Cardiac muscle cell (in vitro differentiated cells and primary cell): Measurements from ENCODE around the gene SPZ1. TPM values are rescaled to one million over a fixed set of nuclear protein-coding genes. Genes with fewer than 3 reads are reported as not detected.
"Not testable (repeated sequence)": the region's sequence is repeated elsewhere in the genome, so short reads cannot be mapped to it uniquely, and the experiment has no call there.

ENCODE experiments used
- DNase-seq, 2 donors: peaks; one replicate each; pipeline versions ENCODE4 v3.0.0 to v3.0.0-alpha.2; 2010 to 2017; ENCODE audit warnings: low read depth in 1 of 2, low spot score in 1 of 2
- H3K27ac ChIP-seq: fragments of 200-600 bp; sonication (generic); 2 replicates; pipeline ENCODE4 v1.5.1; 2016
- H3K27me3 ChIP-seq: fragments of 200-600 bp; sonication (generic); 2 replicates; pipeline ENCODE4 v1.6.0; 2016; ENCODE audit warnings: control low read depth
- H3K36me3 ChIP-seq: fragments of 200-600 bp; sonication (generic); 2 replicates; pipeline ENCODE4 v1.5.1; 2016; ENCODE audit warnings: control low read depth
- H3K4me1 ChIP-seq: fragments of 200-600 bp; sonication (generic); 2 replicates; pipeline ENCODE4 v1.8.1; 2017; ENCODE audit warnings: low read depth, mild to moderate bottlenecking, mixed run types
- H3K4me3 ChIP-seq: fragments of 200-600 bp; sonication (generic); 2 replicates; pipeline ENCODE4 v1.5.1; 2016; ENCODE audit warnings: mild to moderate bottlenecking
- H3K9me3 ChIP-seq: fragments of 200-600 bp; sonication (generic); 2 replicates; pipeline ENCODE4 v1.5.1; 2017; ENCODE audit warnings: low read depth, mild to moderate bottlenecking, control low read depth
- polyA plus RNA-seq: library from polyadenylated mRNA; unstranded; fragments of >200 nt; fragmentation: Nextera tagmentation; extraction: Ambion mirVana; gene quantifications from 2 replicates; pipeline ENCODE4 v1.2.1, GENCODE V29; 2016
- total RNA-seq: library from RNA; depleted of rRNA; stranded (reverse); fragments of >200 nt; gene quantifications from 2 replicates; pipeline ENCODE4 v1.2.3, GENCODE V29; 2016
- TF ChIP-seq, protein P1 (sequence below): IDR thresholded peaks from 2 replicates; pipeline ENCODE4 v1.5.1; 2012; ENCODE audit warnings: low read depth, mild to moderate bottlenecking, low read length

The SPZ1 gene
- total RNA-seq (not detected in 2 replicates), polyA plus RNA-seq (not detected in 2 replicates)

DNA sequence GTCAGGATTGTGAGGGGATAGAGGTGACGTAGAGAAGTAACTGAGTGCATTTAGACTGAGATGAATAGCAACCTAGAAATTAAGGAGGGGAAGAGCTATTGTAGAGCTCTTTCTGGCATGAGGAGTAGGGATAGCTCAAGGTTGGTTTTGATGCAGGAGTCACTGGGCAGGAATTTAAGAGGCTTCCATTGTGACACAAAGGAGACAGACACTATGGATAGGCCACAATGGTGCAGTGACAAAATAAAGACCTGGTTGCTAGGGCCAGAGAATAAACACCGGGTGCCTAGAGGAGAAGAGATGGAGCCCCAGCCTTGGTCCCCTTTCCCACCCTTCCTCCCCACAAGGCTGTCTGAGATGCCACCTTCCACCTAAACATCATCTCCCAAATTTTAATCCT is at the start of gene SPZ1:
Gene SPZ1 (plus strand): TSS at position 301 of the 400 bp plus-strand sequence. CDS start 214 bp downstream, outside the sequence.
- no peak within 1 kb of the TSS for H3K4me3 ChIP-seq
- no peak within 1 kb of the TSS for H3K27ac ChIP-seq
- no peak for DNase-seq
- no peaks in the 10 kb centered on the region for H3K4me1 ChIP-seq
- H3K27me3 ChIP-seq = no peaks in the 10 kb centered on the region
- TF ChIP-seq, protein P1, sequence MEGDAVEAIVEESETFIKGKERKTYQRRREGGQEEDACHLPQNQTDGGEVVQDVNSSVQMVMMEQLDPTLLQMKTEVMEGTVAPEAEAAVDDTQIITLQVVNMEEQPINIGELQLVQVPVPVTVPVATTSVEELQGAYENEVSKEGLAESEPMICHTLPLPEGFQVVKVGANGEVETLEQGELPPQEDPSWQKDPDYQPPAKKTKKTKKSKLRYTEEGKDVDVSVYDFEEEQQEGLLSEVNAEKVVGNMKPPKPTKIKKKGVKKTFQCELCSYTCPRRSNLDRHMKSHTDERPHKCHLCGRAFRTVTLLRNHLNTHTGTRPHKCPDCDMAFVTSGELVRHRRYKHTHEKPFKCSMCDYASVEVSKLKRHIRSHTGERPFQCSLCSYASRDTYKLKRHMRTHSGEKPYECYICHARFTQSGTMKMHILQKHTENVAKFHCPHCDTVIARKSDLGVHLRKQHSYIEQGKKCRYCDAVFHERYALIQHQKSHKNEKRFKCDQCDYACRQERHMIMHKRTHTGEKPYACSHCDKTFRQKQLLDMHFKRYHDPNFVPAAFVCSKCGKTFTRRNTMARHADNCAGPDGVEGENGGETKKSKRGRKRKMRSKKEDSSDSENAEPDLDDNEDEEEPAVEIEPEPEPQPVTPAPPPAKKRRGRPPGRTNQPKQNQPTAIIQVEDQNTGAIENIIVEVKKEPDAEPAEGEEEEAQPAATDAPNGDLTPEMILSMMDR = no peak
- H3K36me3 ChIP-seq = no peaks in the 10 kb centered on the region
- no peaks in the 10 kb centered on the region for H3K9me3 ChIP-seq

GRCh38 chr5:80270543-80270942 is 49.3 kb upstream of the SPZ1 start:
- H3K27ac ChIP-seq = peak overlapping the region; percentile 43
- not testable (repeated sequence) for DNase-seq, H3K36me3 ChIP-seq, H3K9me3 ChIP-seq, H3K27me3 ChIP-seq, H3K4me3 ChIP-seq, H3K4me1 ChIP-seq

GRCh38 chr5:80275347-80275746 is 44.5 kb upstream of the SPZ1 start:
- no peaks in the 10 kb centered on the region for H3K36me3 ChIP-seq
- DNase-seq = peak; percentile 54 to 59
- no peak overlapping the region for H3K27ac ChIP-seq
- no peaks in the 10 kb centered on the region for H3K9me3 ChIP-seq
- no peak overlapping the region for H3K4me3 ChIP-seq
- no peaks in the 10 kb centered on the region for H3K4me1 ChIP-seq
- TF ChIP-seq, protein P1 = peak; percentile 55
- no peaks in the 10 kb centered on the region for H3K27me3 ChIP-seq

- no peaks in the 10 kb centered on the region for H3K36me3 ChIP-seq
- no peaks in the 10 kb centered on the region for H3K9me3 ChIP-seq
- H3K4me1 ChIP-seq = no peaks in the 10 kb centered on the region
- TF ChIP-seq, protein P1 = no peak
- H3K4me3 ChIP-seq = no peak overlapping the region
- no peak for DNase-seq
- no peak overlapping the region for H3K27ac ChIP-seq
- no peaks in the 10 kb centered on the region for H3K27me3 ChIP-seq
Measured at GRCh38 chr5:80276186-80276585, 43.6 kb upstream of the SPZ1 start.

DNA sequence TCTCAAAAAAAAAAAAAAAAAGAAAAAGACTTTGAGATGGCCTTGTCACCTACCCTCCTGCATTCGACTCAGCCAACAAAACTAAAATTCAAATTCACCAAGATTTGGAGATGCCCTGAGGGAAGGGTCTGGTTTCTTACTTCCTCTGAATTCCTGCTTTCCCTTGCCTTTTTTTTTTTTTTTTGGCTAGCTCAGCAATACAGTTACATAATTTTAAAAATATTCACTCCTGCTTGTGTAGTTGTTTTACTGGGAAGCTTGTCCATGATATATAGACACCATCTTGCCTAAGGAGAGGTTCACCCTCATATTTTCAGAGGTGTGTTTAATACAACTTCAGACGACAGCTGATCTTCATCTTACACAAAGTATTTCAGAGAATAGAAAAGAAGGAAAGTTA is 42.6 kb upstream of the SPZ1 start:
- TF ChIP-seq, protein P1 = no peak
- Histone ChIP-seq H3K4me1 (peaks cover 1% of the 10 kb centered on the region), H3K27me3 (no peaks in the 10 kb centered on the region), H3K27ac (no peak overlapping the region), H3K36me3 (no peaks in the 10 kb centered on the region), H3K4me3 (no peak overlapping the region), H3K9me3 (no peaks in the 10 kb centered on the region)
- DNase-seq = no peak

GRCh38 chr5:80282054-80282453 is 37.7 kb upstream of the SPZ1 start:
- TF ChIP-seq, protein P1 = no peak
- no peak overlapping the region for H3K27ac ChIP-seq
- H3K4me1 ChIP-seq = peaks cover 2% of the 10 kb centered on the region
- H3K4me3 ChIP-seq = no peak overlapping the region
- no peaks in the 10 kb centered on the region for H3K9me3 ChIP-seq
- H3K36me3 ChIP-seq = no peaks in the 10 kb centered on the region
- DNase-seq = no peak
- H3K27me3 ChIP-seq = no peaks in the 10 kb centered on the region
